ENCODE measurements around the gene STARD5.
"Not testable (repeated sequence)": the region's sequence is repeated elsewhere in the genome, so short reads cannot be mapped to it uniquely, and the experiment has no call there.

STARD5 gene, protein sequence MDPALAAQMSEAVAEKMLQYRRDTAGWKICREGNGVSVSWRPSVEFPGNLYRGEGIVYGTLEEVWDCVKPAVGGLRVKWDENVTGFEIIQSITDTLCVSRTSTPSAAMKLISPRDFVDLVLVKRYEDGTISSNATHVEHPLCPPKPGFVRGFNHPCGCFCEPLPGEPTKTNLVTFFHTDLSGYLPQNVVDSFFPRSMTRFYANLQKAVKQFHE

GRCh38 chr15:81323944-81324881 is at the start of gene STARD5:
TSS of gene STARD5 (minus strand) at chr15:81324141. CDS start at chr15:81324099, 42 bp downstream.
- peak; percentile 96 for DNase-seq (ENCODE audit: low spot score)

- DNase-seq (ENCODE audit: low spot score), result no peak
These were observed 49.2 kb upstream of the STARD5 start for GRCh38 chr15:81373176-81373575.

DNA sequence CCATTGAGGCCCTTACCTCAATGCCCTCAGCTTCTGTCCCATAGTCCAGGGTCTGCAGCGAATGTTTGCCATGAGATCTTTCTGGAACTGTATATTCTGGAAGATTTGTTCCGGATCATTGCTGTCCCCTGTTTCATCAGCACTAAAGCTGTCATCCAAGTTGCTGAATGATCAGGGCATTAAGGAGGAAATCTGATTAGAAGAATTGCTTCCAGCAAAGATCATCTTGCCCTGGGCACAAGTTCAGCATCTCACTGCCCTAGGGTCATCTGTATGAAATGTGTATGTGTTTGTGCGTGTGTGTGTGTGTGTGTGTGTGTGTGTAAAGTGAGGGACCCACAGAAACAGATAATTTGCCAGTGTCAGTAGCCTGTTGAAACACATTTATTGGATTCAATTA is 48.6 kb upstream of the STARD5 start:
- no peak for DNase-seq (ENCODE audit: low spot score)

DNA sequence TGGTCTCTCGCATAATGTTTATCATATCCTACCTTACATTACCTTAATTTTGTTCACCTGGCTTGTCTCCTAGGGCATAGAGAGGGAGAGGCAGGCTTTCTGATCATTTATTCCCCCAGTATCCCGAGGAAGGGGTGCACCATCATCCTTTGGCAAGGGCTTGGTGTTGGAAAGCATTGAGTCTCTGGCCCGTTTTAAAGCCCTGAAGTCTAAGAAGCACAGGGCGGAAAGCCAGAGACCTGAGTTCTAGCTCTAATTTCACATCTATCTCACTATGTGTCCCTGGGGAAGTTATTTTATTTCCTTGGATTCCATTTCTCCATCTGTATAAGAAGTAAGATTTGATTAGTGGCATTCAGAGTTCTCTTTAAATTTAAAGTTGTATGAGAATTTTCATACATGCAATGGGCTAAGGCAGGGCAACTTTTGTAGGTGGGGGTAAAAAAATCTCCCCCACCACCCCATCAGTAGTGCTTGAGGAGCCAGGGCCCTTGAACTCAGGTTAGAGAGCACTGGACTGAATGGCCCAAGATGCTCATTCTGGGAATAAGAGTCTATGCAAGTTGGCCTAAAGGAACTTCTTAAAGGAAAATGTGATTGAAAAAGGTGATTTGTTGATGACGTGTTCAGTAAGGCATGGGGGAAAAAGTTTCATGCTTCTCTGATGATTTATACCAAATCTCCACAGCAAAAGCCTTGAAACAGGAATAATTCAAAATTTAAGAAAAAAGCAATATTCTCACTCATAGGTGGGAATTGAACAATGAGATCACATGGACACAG is 40.0 kb upstream of the STARD5 start:
- no peak for DNase-seq (ENCODE audit: low spot score)

DNA sequence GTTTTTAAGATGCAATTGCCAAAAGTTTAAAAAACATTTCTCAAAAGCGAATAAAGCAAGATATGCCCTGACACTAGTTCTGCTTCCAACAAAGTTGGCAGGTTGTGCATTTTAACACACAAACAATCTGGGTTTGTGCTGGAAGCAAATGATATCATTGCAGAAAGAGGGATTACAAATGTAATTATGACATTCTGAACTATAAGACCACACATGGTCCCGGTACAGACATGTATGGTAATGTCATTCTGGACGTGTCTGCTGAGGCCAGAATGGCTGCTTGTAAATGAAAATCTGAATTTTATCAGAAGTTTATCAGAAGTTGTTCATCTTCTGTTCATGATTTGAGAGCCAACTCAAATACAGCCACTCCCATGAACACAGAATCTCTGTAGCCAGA is 39.3 kb upstream of the STARD5 start:
- no peak for DNase-seq (ENCODE audit: low spot score)

DNA sequence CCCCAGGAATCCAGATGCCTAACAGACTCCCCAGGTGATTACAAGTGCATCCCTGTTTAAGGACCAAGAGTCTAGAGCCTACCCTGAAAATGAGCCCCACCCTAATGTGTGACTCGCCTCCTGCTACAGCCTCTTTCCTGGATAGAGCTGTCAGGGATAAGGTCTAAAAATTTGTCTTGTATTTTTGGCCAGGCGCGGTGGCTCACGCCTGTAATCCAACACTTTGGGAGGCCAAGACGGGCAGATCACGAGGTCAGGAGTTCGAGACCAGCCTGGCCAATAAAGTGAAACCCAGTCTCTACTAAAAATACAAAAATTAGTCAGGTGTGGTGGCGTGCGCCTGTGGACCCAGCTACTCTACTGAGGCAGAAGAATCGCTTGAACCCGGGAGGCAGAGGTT is 38.8 kb upstream of the STARD5 start:
- DNase-seq (ENCODE audit: low spot score), result no peak

GRCh38 chr15:81361891-81362290 is 38.0 kb upstream of the STARD5 start:
- DNase-seq (ENCODE audit: low spot score), result no peak

GRCh38 chr15:81360491-81360890 is 36.5 kb upstream of the STARD5 start:
- no peak for DNase-seq (ENCODE audit: low spot score)

GRCh38 chr15:81358248-81358647 is 34.3 kb upstream of the STARD5 start:
- no peak for DNase-seq (ENCODE audit: low spot score)

GRCh38 chr15:81357180-81357686 is 33.3 kb upstream of the STARD5 start:
- DNase-seq (ENCODE audit: low spot score), result no peak

DNA sequence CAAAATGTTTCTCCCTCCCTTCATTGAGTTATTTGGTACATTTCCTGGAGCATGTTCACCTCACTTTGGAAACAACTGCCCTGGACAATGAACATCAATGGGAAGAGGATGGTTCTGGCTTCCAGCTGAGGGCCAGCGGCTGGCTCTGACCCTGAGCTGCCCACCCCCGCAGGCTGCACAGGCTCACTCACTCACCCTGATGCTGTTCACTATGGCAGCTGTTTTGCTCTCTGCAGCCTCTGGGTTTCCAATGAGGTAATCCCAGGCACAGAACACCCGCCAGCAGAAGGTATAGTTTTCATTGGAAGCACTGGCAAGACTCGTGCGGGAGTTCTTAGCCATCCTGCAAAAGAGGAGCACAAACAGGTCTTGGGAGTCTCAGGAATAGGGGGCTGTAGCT is 32.3 kb upstream of the STARD5 start:
- DNase-seq (ENCODE audit: low spot score), result no peak

- no peak for DNase-seq (ENCODE audit: low spot score)
These were observed 27.7 kb upstream of the STARD5 start for GRCh38 chr15:81351651-81352050.

DNA sequence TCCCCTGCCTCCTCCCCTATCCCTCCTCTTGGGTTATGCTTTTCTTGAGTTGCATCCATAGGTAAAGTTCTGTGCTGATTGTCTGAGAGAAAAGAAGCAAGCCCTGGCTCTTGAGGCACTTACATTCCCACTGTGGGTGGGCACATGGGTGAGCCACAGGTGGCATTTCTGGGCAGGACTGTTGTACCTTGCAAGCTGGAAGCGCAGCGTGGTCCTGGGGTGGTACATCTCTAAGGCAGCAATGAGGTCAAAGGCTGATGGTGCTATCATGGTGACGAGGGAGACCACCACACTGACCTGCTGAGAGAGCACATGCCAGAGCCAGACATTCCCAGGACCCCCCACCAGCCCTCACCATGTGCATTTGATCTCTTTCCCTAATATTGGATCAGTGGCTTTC is 25.3 kb upstream of the STARD5 start:
- no peak for DNase-seq (ENCODE audit: low spot score)

- DNase-seq (ENCODE audit: low spot score), result not testable (repeated sequence)
These were observed 24.8 kb upstream of the STARD5 start for GRCh38 chr15:81348691-81349090.

DNA sequence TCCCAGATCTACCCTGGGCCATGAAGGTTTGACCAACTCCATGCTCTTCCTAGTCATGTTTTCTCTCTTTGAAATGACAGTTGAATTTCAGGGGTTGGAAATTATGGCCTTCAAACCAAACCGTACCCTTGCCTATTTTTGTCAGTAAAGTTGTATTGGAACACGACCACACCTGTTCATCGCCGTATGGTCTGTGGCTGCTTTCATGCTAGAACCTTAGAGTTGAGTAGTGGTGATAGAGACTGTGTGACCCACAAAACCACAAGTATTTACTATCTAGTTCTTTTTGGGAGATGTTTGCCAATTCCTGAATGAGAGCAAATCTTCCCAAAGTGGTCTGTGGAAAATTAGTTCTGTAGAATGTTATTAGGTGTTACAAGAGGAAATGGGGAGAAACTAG is 24.0 kb upstream of the STARD5 start:
- DNase-seq (ENCODE audit: low spot score), result no peak

- DNase-seq (ENCODE audit: low spot score), result no peak
These were observed 22.7 kb upstream of the STARD5 start for GRCh38 chr15:81346611-81347010.

- no peak for DNase-seq (ENCODE audit: low spot score)
These were observed 19.4 kb upstream of the STARD5 start for GRCh38 chr15:81343371-81343770.

- no peak for DNase-seq (ENCODE audit: low spot score)
These were observed 17.4 kb upstream of the STARD5 start for GRCh38 chr15:81341351-81341750.

DNA sequence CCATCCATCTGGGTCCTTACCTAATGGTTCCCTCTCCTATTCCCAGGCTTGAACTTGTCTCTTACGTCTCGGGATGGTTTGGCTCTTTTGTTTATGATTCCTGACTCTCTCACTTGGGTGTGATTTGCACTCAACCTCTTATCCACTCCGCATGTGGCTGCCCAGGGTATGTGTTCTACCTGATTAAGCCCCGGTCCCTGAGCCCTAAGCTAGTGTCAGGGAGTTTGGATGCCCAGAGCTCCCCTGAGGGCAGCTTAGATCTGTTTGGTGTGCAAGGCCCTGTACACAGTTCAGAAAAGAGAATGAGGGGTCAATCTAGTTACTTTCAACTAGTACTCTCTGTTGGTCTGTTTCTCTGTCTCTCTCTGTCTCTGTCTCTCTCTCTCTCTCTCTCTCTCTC is 15.9 kb upstream of the STARD5 start:
- no peak for DNase-seq (ENCODE audit: low spot score)

GRCh38 chr15:81339321-81339720 is 15.4 kb upstream of the STARD5 start:
- DNase-seq (ENCODE audit: low spot score), result no peak

GRCh38 chr15:81338170-81339007 is 14.4 kb upstream of the STARD5 start:
- DNase-seq (ENCODE audit: low spot score), result peak; percentile 15

All from RKO (cell line).